A549 (cell line): ENCODE measurements around the gene RNF213. TPM values are rescaled to one million over a fixed set of nuclear protein-coding genes. Genes with fewer than 3 reads are reported as not detected.
A peak's percentile ranks its signal among the peaks of the same experiment; 100 is the strongest.

ENCODE experiments used
- ATAC-seq, 2 experiments: fragments of 200-7000 bp in 1 of 2; fragments of >200 bp in 1 of 2; cut with Nextera tagmentation in 1 of 2; cut with Tn5 transposase in 1 of 2; 3 replicates each; pipeline versions ENCODE4 v1.8.0 to v1.9.1; 2018 to 2020; ENCODE audit warnings: mild to moderate bottlenecking in 1 of 2, moderate library complexity in 1 of 2
- CTCF ChIA-PET: fragments of 300-600 bp; sonication (Branson Sonifier 250); formaldehyde crosslinking; extraction: SDS; loops from one replicate; lab custom pipeline; 2021; ENCODE audit warnings: antibody characterized with exemption, inconsistent platforms; lab: Yijun Ruan, JAX
- POLR2A ChIA-PET: fragments of 350-600 bp; formaldehyde crosslinking; extraction: SDS; loops from one replicate; lab custom pipeline; 2021; ENCODE audit warnings: antibody characterized with exemption, inconsistent platforms; lab: Yijun Ruan, JAX
- DNase-seq, 2 experiments: peaks; one replicate each; pipeline versions ENCODE4 v3.0.0 to v3.0.0-alpha.2; 2011 to 2016; ENCODE audit warnings: low read depth in 1 of 2, low spot score in 1 of 2
- FAIRE-seq: peaks from 2 replicates; lab custom pipeline; 2011; peaks lifted over from hg19 to GRCh38; lab: Jason Lieb, UNC
- H3K27ac ChIP-seq, 2 experiments: fragments of >200 bp; sonication (Bioruptor Twin); formaldehyde crosslinking; 3 replicates each; pipeline ENCODE4 v1.5.1; 2016 to 2017
- H3K4me1 ChIP-seq: fragments of >200 bp; sonication (Bioruptor Twin); formaldehyde crosslinking; 3 replicates; pipeline ENCODE4 v1.6.1; 2016
- H3K4me2 ChIP-seq: fragments of >200 bp; sonication (Bioruptor Twin); formaldehyde crosslinking; 3 replicates; pipeline ENCODE4 v1.6.1; 2016
- H3K4me3 ChIP-seq: fragments of >200 bp; sonication (Bioruptor Twin); formaldehyde crosslinking; 3 replicates; pipeline ENCODE4 v1.5.1; 2016
- H3K9me3 ChIP-seq: fragments of >200 bp; sonication (Bioruptor Twin); formaldehyde crosslinking; 3 replicates; pipeline ENCODE4 v1.6.1; 2016
- BHLHE40 ChIP-seq: IDR thresholded peaks from 2 replicates; pipeline ENCODE4 v1.6.1; 2012; ENCODE audit warnings: low read depth, low read length, inconsistent platforms
- CBX2 ChIP-seq: fragments of 200-600 bp; sonication (generic); IDR thresholded peaks from 2 replicates; pipeline ENCODE4 v1.6.1; 2016; ENCODE audit warnings: low read depth, mild to moderate bottlenecking, borderline replicate concordance
- ESRRA ChIP-seq: fragments of 150-350 bp; IDR thresholded peaks from 2 replicates; pipeline ENCODE4 v1.6.1; 2014; ENCODE audit warnings: mild to moderate bottlenecking, low read length, borderline replicate concordance
- FOSL2 ChIP-seq, 2 experiments: fragments of 450-650 bp in 1 of 2; fragments of >200 bp in 1 of 2; sonication (Bioruptor Twin) in 1 of 2; formaldehyde crosslinking; IDR thresholded peaks; 2 replicates each; pipeline versions ENCODE4 v1.5.0 to v1.6.1; 2016 to 2020; ENCODE audit warnings: mild to moderate bottlenecking in 1 of 2, moderate library complexity in 1 of 2
- HOXB13 ChIP-seq: fragments of 250-450 bp; sonication (Bioruptor Pico); IDR thresholded peaks from 2 replicates; pipeline ENCODE4 v1.5.0; 2020; ENCODE audit warnings: low read depth, mild to moderate bottlenecking, moderate library complexity
- KDM1A ChIP-seq: fragments of 200-600 bp; sonication (generic); IDR thresholded peaks from 2 replicates; pipeline ENCODE4 v1.6.1; 2016; ENCODE audit warnings: low read depth, mild to moderate bottlenecking
- KDM5A ChIP-seq: fragments of 200-600 bp; sonication (generic); IDR thresholded peaks from 2 replicates; pipeline ENCODE4 v1.6.1; 2016; ENCODE audit warnings: antibody characterized with exemption, mild to moderate bottlenecking
- MAFK ChIP-seq: fragments of 450-650 bp; IDR thresholded peaks from 2 replicates; pipeline ENCODE4 v1.6.1; 2014; ENCODE audit not compliant: partially characterized antibody
- PBX3 ChIP-seq: IDR thresholded peaks from 2 replicates; pipeline ENCODE4 v1.6.1; 2012
- PHF8 ChIP-seq: fragments of 200-600 bp; sonication (generic); IDR thresholded peaks from 2 replicates; pipeline ENCODE4 v1.6.1; 2016; ENCODE audit warnings: low read depth, mild to moderate bottlenecking, antibody characterized with exemption, moderate library complexity, borderline replicate concordance
- POLR2A ChIP-seq: IDR thresholded peaks from 2 replicates; pipeline ENCODE4 v1.6.1; 2012; ENCODE audit warnings: mild to moderate bottlenecking, low read length
- RAD21 ChIP-seq, 2 experiments: fragments of >200 bp in 1 of 2; sonication (Bioruptor Twin) in 1 of 2; formaldehyde crosslinking in 1 of 2; IDR thresholded peaks in 1 of 2; conservative IDR thresholded peaks in 1 of 2; 2 replicates in 1 of 2; 3 replicates in 1 of 2; pipeline ENCODE4 v1.6.1; 2012 to 2018; ENCODE audit warnings: inconsistent platforms in 1 of 2
- RARB ChIP-seq: fragments of 250-450 bp; sonication (Bioruptor Pico); IDR thresholded peaks from 2 replicates; pipeline ENCODE4 v1.8.0; 2021; ENCODE audit warnings: mild to moderate bottlenecking, moderate library complexity
- REST ChIP-seq: fragments of 200-600 bp; sonication (generic); IDR thresholded peaks from 2 replicates; pipeline ENCODE4 v1.6.1; 2016; ENCODE audit warnings: antibody characterized with exemption, mild to moderate bottlenecking, moderate library complexity
- RNF2 ChIP-seq: fragments of 200-600 bp; sonication (generic); IDR thresholded peaks from 2 replicates; pipeline ENCODE4 v1.6.1; 2016; ENCODE audit warnings: low read depth, mild to moderate bottlenecking, antibody characterized with exemption, moderate library complexity, borderline replicate concordance
- SMC3 ChIP-seq: fragments of >200 bp; sonication (Bioruptor Twin); formaldehyde crosslinking; IDR thresholded peaks from 3 replicates; pipeline ENCODE4 v1.6.1; 2018; ENCODE audit warnings: inconsistent platforms
- TFCP2L1 ChIP-seq: fragments of 250-450 bp; sonication (Bioruptor Pico); IDR thresholded peaks from 2 replicates; pipeline ENCODE4 v1.5.0; 2021; ENCODE audit warnings: mild to moderate bottlenecking
- ZNF302 ChIP-seq: fragments of 250-450 bp; sonication (Bioruptor Pico); IDR thresholded peaks from 2 replicates; pipeline ENCODE4 v1.9.0; 2021; ENCODE audit warnings: inconsistent platforms, mild to moderate bottlenecking, moderate library complexity
- WGBS: methylation state at CpG from one replicate; pipeline ENCODE4 v1.1.6; 2017; ENCODE audit errors: missing lambda C conversion rate; 5-methylcytosine and 5-hydroxymethylcytosine counted together
- polyA plus RNA-seq, 4 experiments: library from polyadenylated mRNA; depleted of rRNA in 3 of 4; stranded (reverse); fragments of >200 nt; fragmentation: RNase III in 1 of 4; extraction: RNeasy Plus Mini Kit Qiagen cat#74134 plus additional on column Dnase treatment in 1 of 4; gene quantifications; 2 replicates in 3 of 4; 3 replicates in 1 of 4; pipeline ENCODE4 v1.2.3, GENCODE V29; 2011 to 2017

Gene RNF213
- polyA plus RNA-seq, 2 of the 4 experiments (the other 2 are of a cell fraction): 59.1 to 127 TPM

- 0 out of 3 replicates have a peak, but pooled peaks cover 2% of the 10 kb centered on the region for H3K4me1 ChIP-seq
- whole genome bisulfite sequencing: 96% methylated on average over 8 of the region's 8 CpGs
- no peak overlapping the region for H3K27ac ChIP-seq
- ChIA-PET CTCF (interaction anchor here (1.0 to 6.6 kb wide), 14 partner anchors 8 to 673 kb away, joined by 3 to 85 read pairs (median 6); partner anchors contain the start of genes ENDOV and NPTX1), POLR2A (interaction anchor here (2.2 to 2.6 kb wide), 2 partner anchors 9 to 30 kb away, joined by 9 to 13 read pairs; partner anchors contain the start of gene ENDOV)
- H3K4me3 ChIP-seq: no peak overlapping the region
- FAIRE-seq (no peak), DNase-seq (no peak), ATAC-seq (no peak)
- TF ChIP-seq RAD21 (conservative IDR thresholded peaks at IDR 0.05 in 1 of 2, IDR thresholded peaks at IDR 0.05 in 1 of 2): no peak
- TF ChIP-seq BHLHE40: no peak
- no peak for TF ChIP-seq MAFK
- TF ChIP-seq FOSL2 (IDR thresholded peaks at IDR 0.05): no peak
- no peak for TF ChIP-seq FOSL2 (CRISPR knock-in tag; IDR thresholded peaks at IDR 0.05)
- no peak for TF ChIP-seq TFCP2L1 (CRISPR knock-in tag)
- no peak for TF ChIP-seq POLR2A
- H3K4me2 ChIP-seq: no peak overlapping the region
- H3K9me3 ChIP-seq: no peaks in the 10 kb centered on the region
These were observed 163.6 kb downstream of the RNF213 start for GRCh38 chr17:80424261-80424660.

GRCh38 chr17:80424878-80425765 lies 164.5 kb downstream of the RNF213 start:
- Histone ChIP-seq H3K4me3 (no peak overlapping the region), H3K27ac (no peak overlapping the region), H3K4me1 (0 out of 3 replicates have a peak, but pooled peaks cover 2% of the 10 kb centered on the region), H3K9me3 (no peaks in the 10 kb centered on the region), H3K4me2 (no peak overlapping the region)
- POLR2A ChIA-PET: interaction anchor here (2.2 to 2.6 kb wide), 2 partner anchors 9 to 29 kb away, joined by 9 to 13 read pairs; partner anchors contain the start of gene ENDOV
- DNase-seq (no peak), ATAC-seq (peak; percentile 26 to 28; a peak in 2 of 6 replicates), FAIRE-seq (no peak)
- WGBS: 82% methylated on average over 24 of the region's 27 CpGs
- CTCF ChIA-PET: interaction anchor here (0.8 to 6.6 kb wide), 22 partner anchors 8 to 672 kb away, joined by 3 to 85 read pairs (median 5); partner anchors contain the start of genes ENDOV and NPTX1
- TF ChIP-seq PBX3 (no peak), PHF8 (no peak), RNF2 (no peak), RARB (CRISPR knock-in tag) (no peak), REST (no peak), FOSL2 (IDR thresholded peaks at IDR 0.05) (no peak), FOSL2 (CRISPR knock-in tag; IDR thresholded peaks at IDR 0.05) (no peak), HOXB13 (CRISPR knock-in tag) (no peak), ZNF302 (CRISPR knock-in tag) (no peak), KDM5A (no peak), ESRRA (no peak), CBX2 (no peak), SMC3 (no peak), KDM1A (no peak)
